ENCODE measurements around the gene TRABD2B.

TRABD2B gene

DNA sequence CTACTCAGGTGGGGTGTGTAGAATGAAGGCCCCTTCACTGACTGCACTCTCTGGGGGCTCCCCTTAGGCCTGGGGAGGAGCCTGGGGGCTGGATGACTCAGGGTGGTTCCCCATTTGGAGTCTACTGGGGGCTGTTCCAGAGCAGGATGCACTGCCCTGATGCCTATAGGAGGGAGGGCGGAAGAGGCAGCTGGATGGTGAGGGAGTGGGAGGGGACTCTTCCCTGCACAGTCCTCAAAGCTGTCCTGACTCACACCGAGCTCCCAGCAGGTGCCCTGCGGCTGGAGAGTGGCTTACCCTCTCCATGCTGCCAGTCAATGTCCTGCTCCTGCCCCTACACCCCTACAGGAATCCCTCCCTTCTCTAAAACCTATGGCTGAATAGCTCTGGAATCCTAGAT is 204.4 kb downstream of the TRABD2B start:
- CTCF ChIA-PET: no interaction called here
- Histone ChIP-seq H3K4me1 (ENCODE audit: control insufficient read depth, insufficient read depth, low read length) (no peaks in the 10 kb centered on the region), H3K27ac (ENCODE audit: extremely low read depth, low read depth, low read length) (no peak overlapping the region), H3K9me3 (ENCODE audit: control insufficient read depth, insufficient read depth, low read depth, low read length) (no peaks in the 10 kb centered on the region), H3K4me3 (ENCODE audit: low read depth, low read length) (no peak overlapping the region), H3K36me3 (ENCODE audit: control insufficient read depth in 2 of 2, insufficient read depth in 1 of 2, low read length in 2 of 2) (no peaks in the 10 kb centered on the region)
- POLR2A ChIA-PET: no interaction called here
- no peak for TF ChIP-seq ZNF560 (tag by site-specific recombination; IDR thresholded peaks at IDR 0.05; ENCODE audit: borderline replicate concordance)
- no peak for TF ChIP-seq ZNF521 (tag by site-specific recombination; IDR thresholded peaks at IDR 0.05)
- TF ChIP-seq ZNF266 (tag by site-specific recombination; IDR thresholded peaks at IDR 0.05; ENCODE audit: low read depth): no peak
- no peak for TF ChIP-seq ZBTB1 (tag by site-specific recombination; IDR thresholded peaks at IDR 0.05)
- TF ChIP-seq GLI2 (tag by site-specific recombination; IDR thresholded peaks at IDR 0.05; ENCODE audit: borderline replicate concordance, low read depth): no peak
- no peak for TF ChIP-seq ZNF777 (tag by site-specific recombination; IDR thresholded peaks at IDR 0.05; ENCODE audit: borderline replicate concordance)
- no peak for TF ChIP-seq EGR2 (tag by site-specific recombination; IDR thresholded peaks at IDR 0.05; ENCODE audit: low read depth)
- TF ChIP-seq, protein P1, sequence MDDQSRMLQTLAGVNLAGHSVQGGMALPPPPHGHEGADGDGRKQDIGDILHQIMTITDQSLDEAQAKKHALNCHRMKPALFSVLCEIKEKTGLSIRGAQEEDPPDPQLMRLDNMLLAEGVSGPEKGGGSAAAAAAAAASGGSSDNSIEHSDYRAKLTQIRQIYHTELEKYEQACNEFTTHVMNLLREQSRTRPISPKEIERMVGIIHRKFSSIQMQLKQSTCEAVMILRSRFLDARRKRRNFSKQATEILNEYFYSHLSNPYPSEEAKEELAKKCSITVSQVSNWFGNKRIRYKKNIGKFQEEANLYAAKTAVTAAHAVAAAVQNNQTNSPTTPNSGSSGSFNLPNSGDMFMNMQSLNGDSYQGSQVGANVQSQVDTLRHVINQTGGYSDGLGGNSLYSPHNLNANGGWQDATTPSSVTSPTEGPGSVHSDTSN (CRISPR knock-in tag; IDR thresholded peaks at IDR 0.05): no peak
- TF ChIP-seq ZNF202 (tag by site-specific recombination; IDR thresholded peaks at IDR 0.05; ENCODE audit: borderline replicate concordance): no peak
- TF ChIP-seq ZNF596 (tag by site-specific recombination; IDR thresholded peaks at IDR 0.05): no peak
- TF ChIP-seq ZNF433 (tag by site-specific recombination; IDR thresholded peaks at IDR 0.05; ENCODE audit: low read depth): no peak

DNA sequence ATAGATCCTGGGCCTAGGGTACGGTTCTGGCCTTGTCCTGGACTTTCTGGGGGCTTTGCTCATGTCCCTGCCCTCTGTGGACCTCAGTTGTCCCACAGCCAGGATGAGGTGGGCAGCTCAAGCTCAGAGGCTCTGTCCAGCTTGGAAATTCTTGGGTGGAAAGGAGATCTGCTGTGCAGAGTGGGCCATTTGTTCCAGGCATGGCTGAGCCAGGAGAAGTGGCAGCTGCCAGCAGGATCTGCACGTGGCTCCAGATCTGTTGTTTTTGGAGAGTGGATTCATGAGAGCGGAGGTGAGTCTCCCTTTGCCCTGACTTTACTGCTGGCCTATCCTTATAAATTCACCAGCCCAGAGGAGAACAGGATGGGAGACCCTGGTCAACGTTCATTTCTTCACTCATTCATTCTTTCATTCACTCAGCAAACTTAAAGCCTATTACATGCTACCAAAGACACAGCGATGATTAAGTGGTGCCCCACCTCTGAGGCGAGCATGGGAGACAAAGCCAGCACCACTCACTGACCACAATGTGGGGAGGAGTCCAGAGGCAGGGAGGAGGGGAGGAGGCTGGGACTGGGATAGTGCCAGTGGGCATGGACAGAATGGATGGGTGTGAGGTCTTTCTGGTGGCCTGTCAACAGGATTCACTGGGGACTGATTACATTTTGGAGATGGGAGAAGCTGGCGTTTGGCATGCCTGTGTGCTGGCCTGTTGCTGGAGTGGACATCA is 205.1 kb downstream of the TRABD2B start:
- no peak overlapping the region for H3K27ac ChIP-seq (ENCODE audit: extremely low read depth, low read depth, low read length)
- ChIA-PET CTCF (interaction anchor here (0.6 kb wide), 1 partner anchor 260 kb away, joined by 11 read pairs; no protein-coding TSS in a partner anchor), POLR2A (no interaction called here)
- no peak overlapping the region for H3K4me3 ChIP-seq (ENCODE audit: low read depth, low read length)
- no peaks in the 10 kb centered on the region for H3K9me3 ChIP-seq (ENCODE audit: control insufficient read depth, insufficient read depth, low read depth, low read length)
- no peaks in the 10 kb centered on the region for H3K36me3 ChIP-seq (ENCODE audit: control insufficient read depth in 2 of 2, insufficient read depth in 1 of 2, low read length in 2 of 2)
- H3K4me1 ChIP-seq (ENCODE audit: control insufficient read depth, insufficient read depth, low read length): no peaks in the 10 kb centered on the region
- TF ChIP-seq SP7 (tag by site-specific recombination; IDR thresholded peaks at IDR 0.05) (no peak), ZNF354C (tag by site-specific recombination; IDR thresholded peaks at IDR 0.05; ENCODE audit: borderline replicate concordance, low read depth) (no peak), ZNF133 (tag by site-specific recombination; IDR thresholded peaks at IDR 0.05) (no peak), ZNF184 (tag by site-specific recombination; IDR thresholded peaks at IDR 0.05) (no peak), PRDM1 (tag by site-specific recombination; IDR thresholded peaks at IDR 0.05) (no peak), SCRT2 (tag by site-specific recombination; IDR thresholded peaks at IDR 0.05) (no peak), ZNF292 (tag by site-specific recombination; IDR thresholded peaks at IDR 0.05; ENCODE audit: borderline replicate concordance, low read depth) (no peak)
- TF ChIP-seq, protein P1 (CRISPR knock-in tag; IDR thresholded peaks at IDR 0.05): no peak
- TF ChIP-seq, protein P2, sequence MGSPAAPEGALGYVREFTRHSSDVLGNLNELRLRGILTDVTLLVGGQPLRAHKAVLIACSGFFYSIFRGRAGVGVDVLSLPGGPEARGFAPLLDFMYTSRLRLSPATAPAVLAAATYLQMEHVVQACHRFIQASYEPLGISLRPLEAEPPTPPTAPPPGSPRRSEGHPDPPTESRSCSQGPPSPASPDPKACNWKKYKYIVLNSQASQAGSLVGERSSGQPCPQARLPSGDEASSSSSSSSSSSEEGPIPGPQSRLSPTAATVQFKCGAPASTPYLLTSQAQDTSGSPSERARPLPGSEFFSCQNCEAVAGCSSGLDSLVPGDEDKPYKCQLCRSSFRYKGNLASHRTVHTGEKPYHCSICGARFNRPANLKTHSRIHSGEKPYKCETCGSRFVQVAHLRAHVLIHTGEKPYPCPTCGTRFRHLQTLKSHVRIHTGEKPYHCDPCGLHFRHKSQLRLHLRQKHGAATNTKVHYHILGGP (tag by site-specific recombination; IDR thresholded peaks at IDR 0.05): no peak
- TF ChIP-seq, protein P3, sequence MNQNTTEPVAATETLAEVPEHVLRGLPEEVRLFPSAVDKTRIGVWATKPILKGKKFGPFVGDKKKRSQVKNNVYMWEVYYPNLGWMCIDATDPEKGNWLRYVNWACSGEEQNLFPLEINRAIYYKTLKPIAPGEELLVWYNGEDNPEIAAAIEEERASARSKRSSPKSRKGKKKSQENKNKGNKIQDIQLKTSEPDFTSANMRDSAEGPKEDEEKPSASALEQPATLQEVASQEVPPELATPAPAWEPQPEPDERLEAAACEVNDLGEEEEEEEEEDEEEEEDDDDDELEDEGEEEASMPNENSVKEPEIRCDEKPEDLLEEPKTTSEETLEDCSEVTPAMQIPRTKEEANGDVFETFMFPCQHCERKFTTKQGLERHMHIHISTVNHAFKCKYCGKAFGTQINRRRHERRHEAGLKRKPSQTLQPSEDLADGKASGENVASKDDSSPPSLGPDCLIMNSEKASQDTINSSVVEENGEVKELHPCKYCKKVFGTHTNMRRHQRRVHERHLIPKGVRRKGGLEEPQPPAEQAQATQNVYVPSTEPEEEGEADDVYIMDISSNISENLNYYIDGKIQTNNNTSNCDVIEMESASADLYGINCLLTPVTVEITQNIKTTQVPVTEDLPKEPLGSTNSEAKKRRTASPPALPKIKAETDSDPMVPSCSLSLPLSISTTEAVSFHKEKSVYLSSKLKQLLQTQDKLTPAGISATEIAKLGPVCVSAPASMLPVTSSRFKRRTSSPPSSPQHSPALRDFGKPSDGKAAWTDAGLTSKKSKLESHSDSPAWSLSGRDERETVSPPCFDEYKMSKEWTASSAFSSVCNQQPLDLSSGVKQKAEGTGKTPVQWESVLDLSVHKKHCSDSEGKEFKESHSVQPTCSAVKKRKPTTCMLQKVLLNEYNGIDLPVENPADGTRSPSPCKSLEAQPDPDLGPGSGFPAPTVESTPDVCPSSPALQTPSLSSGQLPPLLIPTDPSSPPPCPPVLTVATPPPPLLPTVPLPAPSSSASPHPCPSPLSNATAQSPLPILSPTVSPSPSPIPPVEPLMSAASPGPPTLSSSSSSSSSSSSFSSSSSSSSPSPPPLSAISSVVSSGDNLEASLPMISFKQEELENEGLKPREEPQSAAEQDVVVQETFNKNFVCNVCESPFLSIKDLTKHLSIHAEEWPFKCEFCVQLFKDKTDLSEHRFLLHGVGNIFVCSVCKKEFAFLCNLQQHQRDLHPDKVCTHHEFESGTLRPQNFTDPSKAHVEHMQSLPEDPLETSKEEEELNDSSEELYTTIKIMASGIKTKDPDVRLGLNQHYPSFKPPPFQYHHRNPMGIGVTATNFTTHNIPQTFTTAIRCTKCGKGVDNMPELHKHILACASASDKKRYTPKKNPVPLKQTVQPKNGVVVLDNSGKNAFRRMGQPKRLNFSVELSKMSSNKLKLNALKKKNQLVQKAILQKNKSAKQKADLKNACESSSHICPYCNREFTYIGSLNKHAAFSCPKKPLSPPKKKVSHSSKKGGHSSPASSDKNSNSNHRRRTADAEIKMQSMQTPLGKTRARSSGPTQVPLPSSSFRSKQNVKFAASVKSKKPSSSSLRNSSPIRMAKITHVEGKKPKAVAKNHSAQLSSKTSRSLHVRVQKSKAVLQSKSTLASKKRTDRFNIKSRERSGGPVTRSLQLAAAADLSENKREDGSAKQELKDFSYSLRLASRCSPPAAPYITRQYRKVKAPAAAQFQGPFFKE (tag by site-specific recombination; IDR thresholded peaks at IDR 0.05; ENCODE audit: borderline replicate concordance): no peak
- TF ChIP-seq, protein P4, sequence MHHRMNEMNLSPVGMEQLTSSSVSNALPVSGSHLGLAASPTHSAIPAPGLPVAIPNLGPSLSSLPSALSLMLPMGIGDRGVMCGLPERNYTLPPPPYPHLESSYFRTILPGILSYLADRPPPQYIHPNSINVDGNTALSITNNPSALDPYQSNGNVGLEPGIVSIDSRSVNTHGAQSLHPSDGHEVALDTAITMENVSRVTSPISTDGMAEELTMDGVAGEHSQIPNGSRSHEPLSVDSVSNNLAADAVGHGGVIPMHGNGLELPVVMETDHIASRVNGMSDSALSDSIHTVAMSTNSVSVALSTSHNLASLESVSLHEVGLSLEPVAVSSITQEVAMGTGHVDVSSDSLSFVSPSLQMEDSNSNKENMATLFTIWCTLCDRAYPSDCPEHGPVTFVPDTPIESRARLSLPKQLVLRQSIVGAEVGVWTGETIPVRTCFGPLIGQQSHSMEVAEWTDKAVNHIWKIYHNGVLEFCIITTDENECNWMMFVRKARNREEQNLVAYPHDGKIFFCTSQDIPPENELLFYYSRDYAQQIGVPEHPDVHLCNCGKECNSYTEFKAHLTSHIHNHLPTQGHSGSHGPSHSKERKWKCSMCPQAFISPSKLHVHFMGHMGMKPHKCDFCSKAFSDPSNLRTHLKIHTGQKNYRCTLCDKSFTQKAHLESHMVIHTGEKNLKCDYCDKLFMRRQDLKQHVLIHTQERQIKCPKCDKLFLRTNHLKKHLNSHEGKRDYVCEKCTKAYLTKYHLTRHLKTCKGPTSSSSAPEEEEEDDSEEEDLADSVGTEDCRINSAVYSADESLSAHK (tag by site-specific recombination; IDR thresholded peaks at IDR 0.05): no peak
